Activated CD4-positive, alpha-beta T cell treated with anti-CD3 and anti-CD28 coated beads, Interleukin-10, Interleukin-2, amounts not matched to agents 100 ng/mL and 50 ng/mL, durations not matched to agents 16 hours and 8 hours (primary cell): ENCODE measurements around the gene ACSL6.

Experiments used
- DNase-seq: peaks from one replicate; pipeline ENCODE4 v3.0.0-alpha.2; 2020

Gene ACSL6

GRCh38 chr5:132011622-132012343 is at the start of gene ACSL6:
Gene ACSL6 (minus strand): TSS chr5:132011658. CDS start chr5:132011553, 105 bp downstream.
- DNase-seq: no peak

DNA sequence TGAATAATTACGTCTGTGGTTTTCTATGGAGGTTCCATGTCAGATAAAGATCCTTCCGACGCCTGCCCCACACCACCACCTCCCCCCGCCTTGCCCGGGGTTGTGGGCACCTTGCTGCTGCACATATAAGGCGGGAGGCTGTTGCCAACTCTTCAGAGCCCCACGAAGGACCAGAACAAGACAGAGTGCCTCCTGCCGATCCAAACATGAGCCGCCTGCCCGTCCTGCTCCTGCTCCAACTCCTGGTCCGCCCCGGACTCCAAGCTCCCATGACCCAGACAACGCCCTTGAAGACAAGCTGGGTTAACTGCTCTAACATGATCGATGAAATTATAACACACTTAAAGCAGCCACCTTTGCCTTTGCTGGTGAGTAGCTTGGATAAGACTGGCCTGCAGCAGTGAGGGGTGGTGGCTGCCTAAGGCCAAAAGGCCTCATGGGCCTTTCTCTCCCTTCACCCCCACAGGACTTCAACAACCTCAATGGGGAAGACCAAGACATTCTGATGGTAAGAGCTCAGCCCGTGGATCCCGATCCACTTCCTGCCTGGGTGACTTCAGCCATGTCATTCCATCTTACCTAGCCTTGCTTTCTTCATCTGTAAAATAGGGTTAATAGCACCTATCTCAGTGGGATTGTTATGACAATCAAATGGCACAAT is 49.2 kb upstream of the ACSL6 start, which contains the start of gene IL3:
Gene IL3 (plus strand): TSS at position 155 of the 661 bp plus-strand sequence. CDS start 52 bp downstream, at position 207.
- DNase-seq: no peak

DNA sequence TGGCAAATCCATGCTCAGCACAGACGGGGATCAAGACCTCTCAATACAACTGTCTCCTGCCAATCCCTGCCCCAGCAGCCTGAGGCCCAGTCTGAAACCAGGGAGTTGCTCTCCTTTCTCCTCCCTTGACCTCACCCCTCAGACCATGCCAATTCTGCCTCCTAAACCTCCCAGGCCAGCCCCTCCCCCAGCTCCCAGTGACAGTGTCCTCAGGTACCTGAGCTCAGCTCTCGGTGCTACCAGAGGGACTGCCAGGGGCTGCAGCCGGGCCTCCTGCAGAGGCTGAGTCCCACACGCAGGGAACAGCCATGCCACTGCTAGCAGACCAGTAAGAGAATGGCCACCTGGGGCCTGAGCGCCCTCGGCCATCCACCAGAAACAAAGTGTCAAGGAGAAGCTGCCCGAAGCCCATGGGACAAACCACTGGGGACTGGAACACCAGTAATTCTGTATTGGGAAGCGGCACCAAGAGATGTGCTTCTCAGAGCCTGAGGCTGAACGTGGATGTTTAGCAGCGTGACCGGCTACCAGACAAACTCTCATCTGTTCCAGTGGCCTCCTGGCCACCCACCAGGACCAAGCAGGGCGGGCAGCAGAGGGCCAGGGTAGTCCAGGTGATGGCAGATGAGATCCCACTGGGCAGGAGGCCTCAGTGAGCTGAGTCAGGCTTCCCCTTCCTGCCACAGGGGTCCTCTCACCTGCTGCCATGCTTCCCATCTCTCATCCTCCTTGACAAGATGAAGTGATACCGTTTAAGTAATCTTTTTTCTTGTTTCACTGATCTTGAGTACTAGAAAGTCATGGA is 48.4 kb upstream of the ACSL6 start:
- DNase-seq: no peak

- peak; percentile 20 for DNase-seq
Observed at GRCh38 chr5:132059043-132059695, 47.7 kb upstream of the ACSL6 start.

DNA sequence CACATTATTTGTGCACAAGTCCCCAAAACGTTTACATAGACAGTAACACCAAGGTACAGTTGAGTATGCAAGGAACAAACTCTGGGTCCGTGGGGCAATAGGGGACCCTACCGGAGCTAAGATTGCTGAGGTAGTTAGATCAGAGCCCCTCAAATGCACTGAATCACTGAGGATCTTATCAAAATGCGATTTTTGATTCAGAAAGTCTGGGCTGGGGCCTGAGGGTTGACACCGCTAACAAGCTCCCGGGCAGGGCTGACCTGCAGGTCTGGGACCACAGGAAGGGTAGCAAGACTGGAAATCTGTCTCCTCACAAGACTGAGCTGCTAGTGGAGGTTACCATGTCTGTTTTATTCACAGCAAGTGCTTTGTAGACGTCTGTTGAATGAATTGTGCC is 47.2 kb upstream of the ACSL6 start:
- DNase-seq: no peak

DNA sequence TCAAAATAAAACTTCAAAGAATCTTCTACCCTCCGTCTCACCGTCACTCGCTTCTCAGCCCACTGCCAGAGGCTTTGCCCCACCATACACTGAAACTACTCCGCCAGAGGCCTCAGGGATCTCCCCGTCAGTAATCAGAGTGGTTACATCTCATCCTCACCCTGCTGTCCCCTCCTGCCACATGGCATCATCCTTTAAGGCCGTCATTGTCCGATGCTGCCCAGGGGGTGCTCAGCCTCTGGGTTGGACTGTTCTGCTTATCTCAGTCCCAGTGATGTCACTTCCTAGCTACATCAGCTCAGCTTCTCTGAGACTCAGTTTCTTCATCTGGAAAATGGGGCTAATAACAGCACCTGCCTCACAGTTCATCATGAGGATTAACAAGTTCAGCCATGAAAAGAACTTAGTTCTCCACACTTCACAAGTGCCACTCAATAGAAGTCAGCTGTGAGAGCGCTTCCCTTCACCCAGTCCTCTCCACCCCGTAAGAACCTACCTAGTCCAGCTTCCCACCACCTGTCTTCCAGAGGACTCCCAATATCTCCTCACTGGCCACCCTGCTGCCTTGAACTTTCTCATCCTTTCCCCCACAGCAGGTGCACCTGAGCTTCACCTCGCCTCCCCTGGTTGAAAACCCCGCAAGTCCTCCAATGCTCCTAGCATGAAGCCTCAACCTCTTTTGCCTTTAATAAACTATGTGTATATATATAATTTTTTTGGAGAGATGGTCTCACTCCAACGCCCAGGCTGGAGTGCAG is 46.2 kb upstream of the ACSL6 start:
- DNase-seq: no peak

DNA sequence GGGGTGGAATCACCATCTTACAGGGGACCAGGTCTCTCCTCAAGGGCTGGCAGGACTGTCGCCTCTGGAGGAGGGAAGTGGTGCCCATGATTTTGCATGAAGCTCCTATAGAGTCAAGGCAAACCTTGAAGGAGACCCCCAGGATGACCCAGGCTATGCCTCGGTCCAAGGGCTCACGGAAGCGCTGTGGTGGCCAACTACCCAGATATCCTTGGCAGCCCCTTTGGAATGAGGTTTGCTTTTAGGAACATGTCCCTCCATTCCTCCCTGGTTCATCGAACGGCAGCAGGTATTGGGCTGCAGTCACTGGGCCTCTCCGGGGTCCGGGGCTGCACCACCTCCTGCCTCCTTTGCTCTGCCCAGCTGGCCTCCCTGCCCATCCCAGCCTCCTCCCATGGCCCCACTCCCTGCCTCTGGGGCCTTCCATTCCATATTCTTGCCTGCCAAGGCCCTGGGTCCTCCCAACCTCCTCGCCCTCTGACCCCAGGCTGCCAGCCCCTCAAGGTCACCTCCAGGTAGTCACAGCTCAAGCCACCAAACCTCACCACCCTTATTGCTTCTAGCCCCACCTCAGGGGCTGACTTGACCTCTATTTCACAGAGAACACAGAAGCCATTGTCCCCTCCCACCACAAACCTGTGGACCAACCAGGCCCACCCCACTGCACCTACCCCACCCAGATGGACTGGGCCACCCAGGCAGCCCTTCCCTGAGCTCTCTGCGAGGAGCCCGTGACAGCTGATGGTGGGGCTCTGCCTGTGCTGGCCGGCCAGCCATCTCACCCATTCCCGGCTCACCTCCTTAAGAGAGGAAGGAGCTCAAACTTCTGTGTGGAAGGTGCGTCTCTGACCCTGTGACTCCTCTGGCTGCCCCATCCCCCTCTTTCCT is 45.4 kb upstream of the ACSL6 start:
- DNase-seq: no peak

GRCh38 chr5:132055808-132056609 is 44.6 kb upstream of the ACSL6 start:
- peak; percentile 55 for DNase-seq

DNA sequence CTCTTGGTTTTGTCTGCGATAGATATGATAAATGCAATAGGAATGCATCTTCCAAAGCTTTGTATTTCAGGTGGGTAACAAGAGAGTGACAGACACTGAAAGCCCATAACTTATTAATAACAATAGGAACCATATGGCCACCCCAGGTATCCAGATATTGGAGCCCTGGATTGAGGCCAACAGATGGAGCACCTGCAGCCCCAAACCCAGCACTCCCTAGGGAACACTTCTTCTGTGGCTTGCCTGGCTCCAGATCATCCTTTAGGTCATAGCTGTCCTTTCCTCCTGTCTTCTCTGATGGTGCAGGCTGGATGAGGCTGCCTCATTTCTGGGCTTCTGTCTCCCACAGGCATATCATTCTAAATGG is 44.0 kb upstream of the ACSL6 start:
- DNase-seq: no peak

DNA sequence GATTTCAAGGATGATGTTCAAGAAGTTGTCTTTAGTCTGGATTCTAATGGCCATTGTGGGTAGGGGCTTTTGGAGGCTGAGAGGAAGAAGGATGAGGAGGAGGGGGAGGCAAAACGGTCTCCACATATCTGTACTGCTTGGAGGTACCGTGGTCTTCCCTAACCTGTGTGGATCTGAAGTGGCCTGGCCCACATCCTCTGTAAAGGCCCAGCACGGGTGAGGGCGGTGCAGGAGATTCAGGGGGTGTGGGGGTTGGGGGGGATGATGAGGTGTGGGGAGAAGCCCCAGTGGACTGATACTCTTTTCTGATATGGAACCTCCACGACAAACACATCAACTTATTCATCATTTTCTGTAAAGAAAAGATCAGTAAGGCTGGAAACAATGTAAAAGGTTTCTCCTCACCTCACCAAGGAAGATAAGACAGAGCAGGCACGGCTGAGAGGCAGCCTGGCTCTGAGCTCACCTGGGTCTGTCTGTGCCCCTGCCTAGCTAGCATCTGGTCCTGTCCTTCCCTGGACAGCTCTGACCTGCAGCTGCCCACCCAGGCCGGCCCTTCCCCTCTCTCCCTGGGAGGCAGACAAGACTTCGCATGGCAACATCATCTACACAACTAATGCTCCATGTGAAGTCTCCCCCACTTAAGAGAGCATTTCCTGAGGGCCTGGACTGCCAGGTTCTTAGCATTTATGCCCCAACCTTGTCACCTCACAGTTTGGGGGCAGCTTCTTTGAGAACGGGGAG is 43.4 kb upstream of the ACSL6 start:
- no peak for DNase-seq

DNA sequence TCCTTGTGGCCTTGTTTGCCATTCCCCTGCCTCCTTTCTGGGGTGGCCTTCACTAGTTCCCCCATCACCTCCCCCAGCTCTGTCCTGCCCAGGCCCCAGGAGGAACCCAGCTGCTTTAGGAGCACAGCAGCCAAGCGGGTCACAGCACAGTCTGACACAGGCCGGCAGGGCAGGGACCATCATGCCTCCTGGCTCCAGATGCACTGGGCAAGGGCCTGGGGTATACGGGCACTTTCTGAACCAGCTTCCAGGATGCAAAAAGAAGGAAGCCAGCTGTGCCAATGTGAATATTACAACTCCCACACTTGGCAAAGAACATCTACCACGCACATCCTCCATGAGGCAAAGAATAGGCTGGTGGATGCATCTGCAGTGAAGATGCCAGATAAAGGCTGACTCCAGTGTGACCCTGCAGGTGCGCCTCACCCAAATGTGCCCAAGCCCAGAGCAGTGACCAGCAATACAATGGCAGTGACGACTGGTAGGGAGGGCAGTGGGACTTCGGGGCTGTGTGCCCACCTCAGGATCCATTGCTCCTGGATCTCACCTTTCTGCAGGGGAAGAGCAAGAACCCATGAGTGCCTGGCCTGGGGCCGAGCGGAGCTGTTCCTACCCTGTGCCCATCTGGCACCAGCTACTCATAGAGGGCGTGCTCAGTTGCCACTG is 42.7 kb upstream of the ACSL6 start:
- no peak for DNase-seq

DNA sequence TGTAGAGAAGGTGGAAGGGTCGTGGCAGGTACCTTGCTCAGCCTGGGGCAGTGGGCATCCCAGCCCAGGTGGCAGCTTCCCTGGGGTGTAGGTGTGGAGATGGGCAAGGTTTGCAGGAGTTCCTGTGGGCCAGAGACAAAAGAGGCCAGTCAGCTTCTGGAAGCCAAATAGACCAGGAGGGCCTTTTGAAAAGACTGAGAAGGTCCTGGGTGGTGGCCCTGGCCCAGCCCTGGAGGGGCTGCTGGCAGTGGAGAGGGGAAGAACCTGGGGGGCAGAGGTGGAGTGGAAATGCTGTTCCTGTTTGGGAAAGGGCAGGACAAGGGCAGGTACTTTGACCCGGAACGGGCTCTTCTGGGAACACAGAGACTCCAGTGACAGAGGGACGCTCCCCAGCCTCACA is 42.0 kb upstream of the ACSL6 start:
- DNase-seq: no peak

GRCh38 chr5:132052520-132052919 is 41.1 kb upstream of the ACSL6 start:
- DNase-seq: no peak

GRCh38 chr5:132050661-132051552 is 39.4 kb upstream of the ACSL6 start:
- DNase-seq: no peak

- DNase-seq: no peak
Observed at GRCh38 chr5:132050136-132050535, 38.7 kb upstream of the ACSL6 start.

GRCh38 chr5:132049559-132049958 is 38.1 kb upstream of the ACSL6 start:
- no peak for DNase-seq

- DNase-seq: no peak
Observed at GRCh38 chr5:132049093-132049492, 37.6 kb upstream of the ACSL6 start.

DNA sequence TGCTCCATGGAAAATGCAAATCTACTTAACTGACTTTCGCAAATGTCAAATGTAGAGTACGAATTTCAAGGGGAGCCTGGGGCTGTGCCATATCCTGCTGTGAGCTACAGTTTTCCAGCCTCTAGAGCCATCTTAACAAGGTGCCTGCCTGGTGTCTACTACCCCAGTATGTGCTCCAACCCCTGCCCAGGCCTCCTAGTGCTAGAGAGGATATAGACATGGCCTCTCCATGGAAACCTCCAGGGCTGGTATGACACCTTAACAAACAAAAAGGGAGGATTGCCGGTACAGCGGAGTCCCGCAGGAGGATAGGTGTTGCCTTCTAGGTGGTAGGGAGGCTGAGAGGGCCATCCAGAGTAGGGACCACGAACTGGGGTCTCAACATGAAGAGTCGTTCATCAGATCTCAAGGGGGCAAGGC is 35.4 kb upstream of the ACSL6 start:
- no peak for DNase-seq
